H9 (cell line): Measurements from ENCODE around the gene ITPK1. TPM values are rescaled to one million over a fixed set of nuclear protein-coding genes. Genes with fewer than 3 reads are reported as not detected.

Experiments
- DNase-seq: peaks from one replicate; pipeline ENCODE4 v3.0.0-alpha.2; 2017
- H2AFZ ChIP-seq: one replicate; pipeline ENCODE4 v1.6.1; 2013; ENCODE audit warnings: mild to moderate bottlenecking, low read length, control low read depth, moderate library complexity
- H2AK5ac ChIP-seq: 2 replicates; pipeline ENCODE4 v1.6.1; 2013; ENCODE audit warnings: low read length, control low read depth, mixed read lengths; ENCODE audit not compliant: insufficient read length
- H2BK120ac ChIP-seq: one replicate; pipeline ENCODE4 v1.6.1; 2013; ENCODE audit warnings: low read depth, mild to moderate bottlenecking, low read length, control low read depth, inconsistent platforms; ENCODE audit not compliant: poor library complexity, severe bottlenecking
- H2BK12ac ChIP-seq: 2 replicates; pipeline ENCODE4 v1.6.1; 2013; ENCODE audit warnings: low read length, control low read depth, mixed read lengths, low read depth; ENCODE audit not compliant: insufficient read length
- H2BK15ac ChIP-seq: 2 replicates; pipeline ENCODE4 v1.6.1; 2013; ENCODE audit warnings: low read depth, low read length, control low read depth
- H2BK20ac ChIP-seq: one replicate; pipeline ENCODE4 v1.6.1; 2013; ENCODE audit warnings: low read depth, mild to moderate bottlenecking, low read length, control low read depth, inconsistent platforms; ENCODE audit not compliant: poor library complexity, severe bottlenecking
- H2BK5ac ChIP-seq: 2 replicates; pipeline ENCODE4 v1.6.1; 2013; ENCODE audit warnings: low read length, control low read depth, mixed read lengths; ENCODE audit not compliant: insufficient read length
- H3K14ac ChIP-seq: 2 replicates; pipeline ENCODE4 v1.6.1; 2013; ENCODE audit warnings: low read length, control low read depth; ENCODE audit not compliant: insufficient read depth
- H3K18ac ChIP-seq: 2 replicates; pipeline ENCODE4 v1.6.1; 2013; ENCODE audit warnings: low read depth, mild to moderate bottlenecking, mixed read lengths, low read length, control low read depth; ENCODE audit not compliant: insufficient read length
- H3K23ac ChIP-seq: 2 replicates; pipeline ENCODE4 v1.6.1; 2013; ENCODE audit warnings: low read length, control low read depth, mixed read lengths, low read depth; ENCODE audit not compliant: insufficient read length
- H3K23me2 ChIP-seq: 2 replicates; pipeline ENCODE4 v1.6.1; 2013; ENCODE audit warnings: low read depth, mild to moderate bottlenecking, mixed read lengths, low read length, control low read depth; ENCODE audit not compliant: insufficient read length, poor library complexity, severe bottlenecking
- H3K27ac ChIP-seq: 2 replicates; pipeline ENCODE4 v1.5.1; 2013; ENCODE audit warnings: low read length, control low read depth, mixed read lengths, low read depth; ENCODE audit not compliant: insufficient read length
- H3K27me3 ChIP-seq: 2 replicates; pipeline ENCODE4 v1.6.1; 2013; ENCODE audit warnings: low read length, control low read depth, inconsistent platforms; ENCODE audit not compliant: insufficient read depth
- H3K4ac ChIP-seq: 2 replicates; pipeline ENCODE4 v1.6.1; 2013; ENCODE audit warnings: low read depth, mild to moderate bottlenecking, control low read depth, inconsistent platforms, low read length, moderate library complexity
- H3K4me1 ChIP-seq: 2 replicates; pipeline ENCODE4 v1.6.1; 2013; ENCODE audit warnings: low read length, control low read depth, inconsistent platforms; ENCODE audit not compliant: insufficient read depth
- H3K4me2 ChIP-seq: 2 replicates; pipeline ENCODE4 v1.6.1; 2013; ENCODE audit warnings: low read length, control low read depth, mixed read lengths; ENCODE audit not compliant: insufficient read length, insufficient read depth
- H3K56ac ChIP-seq: 2 replicates; pipeline ENCODE4 v1.6.1; 2013; ENCODE audit warnings: low read depth, mild to moderate bottlenecking, mixed read lengths, low read length, control low read depth; ENCODE audit not compliant: insufficient read length
- H3K79me1 ChIP-seq: 2 replicates; pipeline ENCODE4 v1.6.1; 2013; ENCODE audit warnings: low read depth, mild to moderate bottlenecking, moderate library complexity, low read length, control low read depth, inconsistent platforms; ENCODE audit not compliant: insufficient read depth, poor library complexity, severe bottlenecking
- H3K79me2 ChIP-seq: 2 replicates; pipeline ENCODE4 v1.6.1; 2013; ENCODE audit warnings: low read length, control low read depth, inconsistent platforms; ENCODE audit not compliant: insufficient read depth
- H3K9ac ChIP-seq: 2 replicates; pipeline ENCODE4 v1.6.1; 2013; ENCODE audit warnings: low read length, control low read depth, mixed read lengths; ENCODE audit not compliant: insufficient read length; ENCODE audit errors: extremely low read depth
- H3K9me3 ChIP-seq: one replicate; pipeline ENCODE4 v1.6.1; 2013; ENCODE audit warnings: low read depth, low read length, inconsistent platforms; ENCODE audit not compliant: control insufficient read depth
- H3T11ph ChIP-seq: one replicate; pipeline ENCODE4 v1.6.1; 2013; ENCODE audit warnings: mild to moderate bottlenecking, low read length, control low read depth, inconsistent platforms
- H4K20me1 ChIP-seq: one replicate; pipeline ENCODE4 v1.6.1; 2013; ENCODE audit not compliant: control insufficient read depth, insufficient read length, insufficient read depth
- H4K5ac ChIP-seq: 2 replicates; pipeline ENCODE4 v1.6.1; 2013; ENCODE audit warnings: low read depth, mild to moderate bottlenecking, mixed read lengths, low read length, control low read depth; ENCODE audit not compliant: insufficient read length
- H4K8ac ChIP-seq: replicated peaks from 2 replicates; pipeline ENCODE4 v1.6.1; 2013; ENCODE audit warnings: low read length, control low read depth, mixed read lengths, low read depth; ENCODE audit not compliant: insufficient read length
- H4K91ac ChIP-seq: 2 replicates; pipeline ENCODE4 v1.6.1; 2013; ENCODE audit warnings: low read depth, mild to moderate bottlenecking, moderate library complexity, mixed read lengths, low read length, control low read depth; ENCODE audit not compliant: insufficient read length
- H3K27ac Mint-ChIP-seq, 3 experiments: 2 replicates in 2 of 3; 3 replicates in 1 of 3; pipeline ENCODE4 v1.8.0; 2020 to 2021; ENCODE audit warnings: mixed read lengths in 3 of 3, mild to moderate bottlenecking in 1 of 3, moderate library complexity in 1 of 3
- H3K27me3 Mint-ChIP-seq: 2 replicates; pipeline ENCODE4 v1.8.0; 2021; ENCODE audit warnings: low read depth, mild to moderate bottlenecking, moderate library complexity, mixed read lengths
- H3K36me3 Mint-ChIP-seq, 3 experiments: 2 replicates in 2 of 3; 3 replicates in 1 of 3; pipeline ENCODE4 v1.8.0; 2020 to 2021; ENCODE audit warnings: low read depth in 3 of 3, mixed read lengths in 3 of 3; ENCODE audit not compliant: insufficient read depth in 1 of 3
- H3K4me1 Mint-ChIP-seq, 2 experiments: 2 replicates each; pipeline ENCODE4 v1.8.0; 2020; ENCODE audit warnings: mixed read lengths in 2 of 2
- H3K4me3 Mint-ChIP-seq, 2 experiments: 2 replicates in 1 of 2; 3 replicates in 1 of 2; pipeline ENCODE4 v1.8.0; 2020 to 2021; ENCODE audit warnings: mild to moderate bottlenecking in 2 of 2, mixed read lengths in 2 of 2, moderate library complexity in 1 of 2
- H3K9me3 Mint-ChIP-seq, 2 experiments: 2 replicates in 1 of 2; 3 replicates in 1 of 2; pipeline ENCODE4 v1.8.0; 2020; ENCODE audit warnings: mild to moderate bottlenecking in 2 of 2, mixed read lengths in 2 of 2, moderate library complexity in 1 of 2
- WGBS: extraction: QIAGEN DNeasy Blood & Tissue Kit; methylation state at CpG from one replicate; pipeline ENCODE4 v1.1.7; 2013; ENCODE audit warnings: missing lambda C conversion rate, low lambda C conversion rate, mixed read lengths; ENCODE audit not compliant: insufficient read length; ENCODE audit errors: extremely low coverage; 5-methylcytosine and 5-hydroxymethylcytosine counted together
- total RNA-seq: library from RNA; stranded (reverse); gene quantifications from 2 replicates; pipeline ENCODE4 v1.2.1, GENCODE V29; 2021
- TF ChIP-seq, protein P1 (sequence below): fragments of 200-600 bp; sonication (generic); conservative IDR thresholded peaks from 3 replicates; pipeline ENCODE4 v1.8.0; 2021; ENCODE audit warnings: antibody characterized with exemption, mild to moderate bottlenecking

The ITPK1 gene
- total RNA-seq, 1 experiment from 2014 or later: 92.7 TPM

GRCh38 chr14:93049867-93050331 lies 65.8 kb downstream of the ITPK1 start:
- Histone ChIP-seq H3K27ac (no peak overlapping the region), H3K79me1 (peaks cover 4% of the 10 kb centered on the region), H3K23me2 (no peaks in the 10 kb centered on the region), H2AK5ac (no peak overlapping the region), H4K20me1 (no peaks in the 10 kb centered on the region), H3K27me3 (no peaks in the 10 kb centered on the region), H3K14ac (peak overlapping the region; percentile 54), H3K23ac (no peak overlapping the region), H3K9me3 (no peaks in the 10 kb centered on the region), H2BK20ac (no peak overlapping the region), H2BK15ac (no peak overlapping the region), H2BK120ac (no peak overlapping the region), H3K18ac (no peak overlapping the region), H2BK12ac (no peak overlapping the region), H3K4me2 (no peak overlapping the region), H4K5ac (no peak overlapping the region), H4K91ac (no peak overlapping the region), H3K56ac (no peak overlapping the region), H3K9ac (no peak overlapping the region), H3K4me1 (peaks cover 12% of the 10 kb centered on the region), H2BK5ac (no peak overlapping the region), H3K79me2 (peaks cover 3% of the 10 kb centered on the region; the same call in 1 of the 2 replicates), H3K4ac (no peak overlapping the region), H2AFZ (no peak overlapping the region), H3T11ph (no peak overlapping the region), H4K8ac (no peak overlapping the region)
- Mint-ChIP-seq H3K27me3 (no peaks in the 10 kb centered on the region; the same call in none of the 2 replicates), H3K4me3 (peak overlapping the region in 1 of 2 experiments; percentile 18; a peak in 1 of 5 replicates), H3K36me3 (peaks cover 14 to 17% (median 15%) of the 10 kb centered on the region in 3 experiments; a peak in 6 of 7 replicates), H3K9me3 (no peaks in the 10 kb centered on the region; a peak in 1 of 5 replicates), H3K4me1 (peaks cover 68 to 74% of the 10 kb centered on the region in 2 experiments), H3K27ac (peak overlapping the region in 2 of 3 experiments; percentile 44 to 87; a peak in 4 of 7 replicates)
- TF ChIP-seq, protein P1, sequence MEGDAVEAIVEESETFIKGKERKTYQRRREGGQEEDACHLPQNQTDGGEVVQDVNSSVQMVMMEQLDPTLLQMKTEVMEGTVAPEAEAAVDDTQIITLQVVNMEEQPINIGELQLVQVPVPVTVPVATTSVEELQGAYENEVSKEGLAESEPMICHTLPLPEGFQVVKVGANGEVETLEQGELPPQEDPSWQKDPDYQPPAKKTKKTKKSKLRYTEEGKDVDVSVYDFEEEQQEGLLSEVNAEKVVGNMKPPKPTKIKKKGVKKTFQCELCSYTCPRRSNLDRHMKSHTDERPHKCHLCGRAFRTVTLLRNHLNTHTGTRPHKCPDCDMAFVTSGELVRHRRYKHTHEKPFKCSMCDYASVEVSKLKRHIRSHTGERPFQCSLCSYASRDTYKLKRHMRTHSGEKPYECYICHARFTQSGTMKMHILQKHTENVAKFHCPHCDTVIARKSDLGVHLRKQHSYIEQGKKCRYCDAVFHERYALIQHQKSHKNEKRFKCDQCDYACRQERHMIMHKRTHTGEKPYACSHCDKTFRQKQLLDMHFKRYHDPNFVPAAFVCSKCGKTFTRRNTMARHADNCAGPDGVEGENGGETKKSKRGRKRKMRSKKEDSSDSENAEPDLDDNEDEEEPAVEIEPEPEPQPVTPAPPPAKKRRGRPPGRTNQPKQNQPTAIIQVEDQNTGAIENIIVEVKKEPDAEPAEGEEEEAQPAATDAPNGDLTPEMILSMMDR: no peak
- DNase-seq: no peak
- WGBS: no CpG with 5 or more reads among the region's 12 CpGs
